Psoas muscle (tissue), 8 donors: ENCODE data around the gene EVC2. TPM values are rescaled to one million over a fixed set of nuclear protein-coding genes. Genes with fewer than 3 reads are reported as not detected.

Experiments
- ATAC-seq, 4 donors: fragments of 200-7000 bp; cut with Tn5 transposase; one replicate each; pipeline ENCODE4 v1.9.1; 2020; ENCODE audit warnings: moderate library complexity in 3 of 4, mild to moderate bottlenecking in 2 of 4
- DNase-seq, 2 donors: peaks; one replicate each; pipeline ENCODE4 v3.0.0-alpha.2; 2020
- H3K27ac ChIP-seq: fragments of 200-600 bp; one replicate; pipeline ENCODE4 v1.8.0; 2022
- H3K27me3 ChIP-seq, 3 donors: fragments of 200-600 bp in 1 of 3; one replicate each; pipeline versions ENCODE4 v1.6.1 to v1.8.0; 2013 to 2022; ENCODE audit warnings: low read length in 2 of 3, mild to moderate bottlenecking in 2 of 3, moderate library complexity in 1 of 3; ENCODE audit not compliant: insufficient read depth in 3 of 3
- H3K36me3 ChIP-seq, 2 donors: fragments of 200-600 bp in 1 of 2; one replicate each; pipeline versions ENCODE4 v1.6.1 to v1.8.0; 2013 to 2022; ENCODE audit warnings: low read depth in 1 of 2, mild to moderate bottlenecking in 1 of 2, moderate library complexity in 1 of 2; ENCODE audit not compliant: insufficient read depth in 1 of 2
- H3K4me1 ChIP-seq: fragments of 200-600 bp; one replicate; pipeline ENCODE4 v1.8.0; 2022
- H3K4me3 ChIP-seq: fragments of 200-600 bp; one replicate; pipeline ENCODE4 v1.8.0; 2022; ENCODE audit warnings: mild to moderate bottlenecking
- H3K9me3 ChIP-seq: fragments of 200-600 bp; one replicate; pipeline ENCODE4 v1.8.0; 2022
- CTCF ChIP-seq: fragments of 200-600 bp; IDR thresholded peaks from one replicate; pipeline ENCODE4 v1.8.0; 2022; ENCODE audit warnings: antibody characterized with exemption
- WGBS, 3 donors: extraction: QIAGEN DNeasy Blood & Tissue Kit; methylation state at CpG; one replicate each; pipeline versions ENCODE4 v1.1.6 to v1.1.7; 2013; 5-methylcytosine and 5-hydroxymethylcytosine counted together
- intact Hi-C, 2 donors: fragments of 100-400 bp; cut with DNase I; formaldehyde crosslinking; loops; one replicate each; pipeline versions ENCODE4 v1.11.0 to v1.14.2; 2022
- polyA plus RNA-seq, 3 donors: library from polyadenylated mRNA; stranded (reverse); fragments of 200-250 nt; gene quantifications; one replicate each; pipeline ENCODE4 v1.2.3, GENCODE V29; 2013
- total RNA-seq, 4 donors: library from RNA; stranded (reverse); fragmentation: NEBNext Ultra II Directional in 2 of 4; extraction: Animal tissue kit (Norgen Biotek cat#: 25700) in 2 of 4; gene quantifications; one replicate each; pipeline versions ENCODE4 v1.2.1 to v1.2.4, GENCODE V29; 2021 to 2023
- donor health status: healthy with polysubstance abuse.
- donor health status: DM: no; HTN: no; CAD: no; lungs with moderate emphysema.
- donor health status: Bipolar disorder and iron deficiency.
- donor health status: healthy.
- donor health status: DM: yes; HTN: yes; CAD: no.
- donor health status: DM: no; HTN: no; CAD: no.
- donor health status: DM: no; HTN: no; CAD: no.
- donor health status: DM: yes; HTN: yes; CAD: no.

EVC2 gene
- total and polyA plus RNA-seq, 7 donors = 0.24 to 1.0 (median 0.44) TPM

- 90 to 92% (median 91%) methylated on average over 4 of the region's 4 CpGs for whole genome bisulfite sequencing, 3 donors
- DNase-seq (no peak), ATAC-seq (no peak)
Measured at GRCh38 chr4:5661237-5661636, 47.1 kb downstream of the EVC2 start.

GRCh38 chr4:5660185-5660584 lies 48.2 kb downstream of the EVC2 start:
- intact Hi-C loops = no loop called here
- H3K4me1 ChIP-seq = no peaks in the 10 kb centered on the region

More at GRCh38 chr4:5661237-5661636, 47.1 kb downstream of the EVC2 start:
- Histone ChIP-seq H3K9me3 (no peaks in the 10 kb centered on the region), H3K4me1 (no peaks in the 10 kb centered on the region), H3K27me3 (no peaks in the 10 kb centered on the region), H3K27ac (no peak overlapping the region), H3K36me3 (peaks cover 0 to 3% of the 10 kb centered on the region in 2 donors), H3K4me3 (no peak overlapping the region)
- intact Hi-C loops = no loop called here
- no peak for TF ChIP-seq CTCF

GRCh38 chr4:5658974-5659373 lies 49.4 kb downstream of the EVC2 start:
- Histone ChIP-seq H3K27ac (no peak overlapping the region), H3K9me3 (no peaks in the 10 kb centered on the region), H3K36me3 (peaks cover 0 to 3% of the 10 kb centered on the region in 2 donors), H3K4me1 (no peaks in the 10 kb centered on the region), H3K27me3 (no peaks in the 10 kb centered on the region), H3K4me3 (no peak overlapping the region)
- TF ChIP-seq CTCF = no peak
- no peak for DNase-seq
- ATAC-seq = no peak
- WGBS, 3 donors = 85 to 87% (median 86%) methylated on average over 6 of the region's 6 CpGs
- intact Hi-C loops = no loop called here

More at GRCh38 chr4:5660185-5660584, 48.2 kb downstream of the EVC2 start:
- DNase-seq (no peak), ATAC-seq (no peak)
- no peaks in the 10 kb centered on the region for H3K27me3 ChIP-seq
- no peak overlapping the region for H3K27ac ChIP-seq
- TF ChIP-seq CTCF = no peak
- peaks cover 0 to 3% of the 10 kb centered on the region in 2 donors for H3K36me3 ChIP-seq
- WGBS, 3 donors = 78 to 81% (median 81%) methylated on average over 1 of the region's 1 CpG
- no peak overlapping the region for H3K4me3 ChIP-seq
- no peaks in the 10 kb centered on the region for H3K9me3 ChIP-seq

- 58 to 73% (median 64%) methylated on average over 4 of the region's 4 CpGs for WGBS, 3 donors
- ATAC-seq = no peak
- intact Hi-C loops = no loop called here
- no peaks in the 10 kb centered on the region for H3K36me3 ChIP-seq
- no peak overlapping the region for H3K27ac ChIP-seq
- no peak for DNase-seq
- H3K4me3 ChIP-seq = no peak overlapping the region
- no peaks in the 10 kb centered on the region for H3K27me3 ChIP-seq
- H3K4me1 ChIP-seq = no peaks in the 10 kb centered on the region
- H3K9me3 ChIP-seq = no peaks in the 10 kb centered on the region
- no peak for TF ChIP-seq CTCF
Measured at GRCh38 chr4:5656415-5656814, 51.9 kb downstream of the EVC2 start.

- TF ChIP-seq CTCF = no peak
- ATAC-seq (no peak), DNase-seq (no peak)
- H3K9me3 ChIP-seq = no peaks in the 10 kb centered on the region
- no peaks in the 10 kb centered on the region for H3K27me3 ChIP-seq
- intact Hi-C loops = no loop called here
- no peak overlapping the region for H3K4me3 ChIP-seq
- WGBS, 3 donors = 82 to 90% (median 88%) methylated on average over 11 of the region's 11 CpGs
- H3K27ac ChIP-seq = no peak overlapping the region
- no peaks in the 10 kb centered on the region for H3K36me3 ChIP-seq
- no peaks in the 10 kb centered on the region for H3K4me1 ChIP-seq
Measured at GRCh38 chr4:5654791-5655190, 53.6 kb downstream of the EVC2 start.
